ENCODE results near the gene DMD.

Gene DMD

GRCh38 chrX:31604629-31605221 is 1606.6 kb downstream of the DMD start:
- no peak overlapping the region for H3K4me3 ChIP-seq (ENCODE audit: control insufficient read depth, low read depth, low read length)
- no peak for TF ChIP-seq CTCF (IDR thresholded peaks at IDR 0.05; ENCODE audit: control insufficient read depth, insufficient read depth, low read depth, low read length, missing control alignments)
- no peak for DNase-seq (ENCODE audit: low read depth)

- no peak overlapping the region for H3K4me3 ChIP-seq (ENCODE audit: control insufficient read depth, low read depth, low read length)
- no peak for DNase-seq (ENCODE audit: low read depth)
- no peak for TF ChIP-seq CTCF (IDR thresholded peaks at IDR 0.05; ENCODE audit: control insufficient read depth, insufficient read depth, low read depth, low read length, missing control alignments)
Measured at GRCh38 chrX:31603411-31604120, 1607.8 kb downstream of the DMD start.

- no peak for DNase-seq (ENCODE audit: low read depth)
- no peak for TF ChIP-seq CTCF (IDR thresholded peaks at IDR 0.05; ENCODE audit: control insufficient read depth, insufficient read depth, low read depth, low read length, missing control alignments)
- H3K4me3 ChIP-seq (ENCODE audit: control insufficient read depth, low read depth, low read length): no peak overlapping the region
Measured at GRCh38 chrX:31600823-31601222, 1610.5 kb downstream of the DMD start.

GRCh38 chrX:31593353-31593752 is 1618.0 kb downstream of the DMD start:
- no peak overlapping the region for H3K4me3 ChIP-seq (ENCODE audit: control insufficient read depth, low read depth, low read length)
- no peak for TF ChIP-seq CTCF (IDR thresholded peaks at IDR 0.05; ENCODE audit: control insufficient read depth, insufficient read depth, low read depth, low read length, missing control alignments)
- no peak for DNase-seq (ENCODE audit: low read depth)

- H3K4me3 ChIP-seq (ENCODE audit: control insufficient read depth, low read depth, low read length): no peak overlapping the region
- no peak for DNase-seq (ENCODE audit: low read depth)
- TF ChIP-seq CTCF (IDR thresholded peaks at IDR 0.05; ENCODE audit: control insufficient read depth, insufficient read depth, low read depth, low read length, missing control alignments): no peak
Measured at GRCh38 chrX:31591355-31591754, 1620.0 kb downstream of the DMD start.

GRCh38 chrX:31590581-31591114 is 1620.7 kb downstream of the DMD start:
- DNase-seq (ENCODE audit: low read depth): no peak
- H3K4me3 ChIP-seq (ENCODE audit: control insufficient read depth, low read depth, low read length): no peak overlapping the region
- TF ChIP-seq CTCF (IDR thresholded peaks at IDR 0.05; ENCODE audit: control insufficient read depth, insufficient read depth, low read depth, low read length, missing control alignments): no peak
